HG02571 (cell line): ENCODE results near the gene FOXA3.

Experiments used
- ATAC-seq: cut with Tn5 transposase; IDR thresholded peaks from one replicate; pipeline ENCODE4 v1.9.1; 2021; ENCODE audit warnings: mild to moderate bottlenecking, moderate library complexity; ENCODE audit not compliant: unreplicated experiment

The FOXA3 gene

GRCh38 chr19:45863840-45864628 lies at the start of gene FOXA3:
Gene FOXA3 (plus strand): TSS chr19:45864326. CDS start chr19:45864457, 131 bp downstream.
- ATAC-seq: no peak

- no peak for ATAC-seq
Observed at GRCh38 chr19:45814851-45815480, 49.2 kb upstream of the FOXA3 start, which contains the start of gene RSPH6A. Gene RSPH6A (minus strand): TSS chr19:45815308. CDS start chr19:45815176, 132 bp downstream.

- ATAC-seq: no peak
Observed at GRCh38 chr19:45815481-45816216, 48.5 kb upstream of the FOXA3 start.

- no peak for ATAC-seq
Observed at GRCh38 chr19:45816236-45817009, 47.7 kb upstream of the FOXA3 start.

- ATAC-seq: peak; percentile 77
Observed at GRCh38 chr19:45817010-45817724, 47.0 kb upstream of the FOXA3 start.

- ATAC-seq: no peak
Observed at GRCh38 chr19:45817725-45818301, 46.3 kb upstream of the FOXA3 start.

GRCh38 chr19:45819769-45820168 lies 44.4 kb upstream of the FOXA3 start:
- no peak for ATAC-seq

- no peak for ATAC-seq
Observed at GRCh38 chr19:45820413-45821102, 43.6 kb upstream of the FOXA3 start.

- no peak for ATAC-seq
Observed at GRCh38 chr19:45821103-45821521, 43.0 kb upstream of the FOXA3 start.

- ATAC-seq: no peak
Observed at GRCh38 chr19:45821570-45821969, 42.6 kb upstream of the FOXA3 start.

- no peak for ATAC-seq
Observed at GRCh38 chr19:45822716-45823115, 41.4 kb upstream of the FOXA3 start.

- ATAC-seq: no peak
Observed at GRCh38 chr19:45823182-45823581, 40.9 kb upstream of the FOXA3 start.

GRCh38 chr19:45824041-45824471 lies 40.1 kb upstream of the FOXA3 start:
- ATAC-seq: no peak

- ATAC-seq: no peak
Observed at GRCh38 chr19:45824531-45825262, 39.4 kb upstream of the FOXA3 start.

GRCh38 chr19:45825263-45825605 lies 38.9 kb upstream of the FOXA3 start:
- ATAC-seq: no peak

GRCh38 chr19:45825917-45826893 lies 37.9 kb upstream of the FOXA3 start:
- no peak for ATAC-seq

- no peak for ATAC-seq
Observed at GRCh38 chr19:45826934-45827333, 37.2 kb upstream of the FOXA3 start.
